G401 (cell line): ENCODE results near the gene SLC7A6OS. TPM values are rescaled to one million over a fixed set of nuclear protein-coding genes. Genes with fewer than 3 reads are reported as not detected.
A peak's percentile ranks its signal among the peaks of the same experiment; 100 is the strongest.

Experiments used
- DNase-seq: peaks from one replicate; pipeline ENCODE4 v3.0.0-alpha.2; 2015; ENCODE audit warnings: low spot score
- in situ Hi-C: cut with HindIII; loops from 2 replicates; pipeline ENCODE4 v1.10.0; 2016; ENCODE audit warnings: low sequenced_read_pairs, mixed read lengths
- total RNA-seq: library from RNA; depleted of rRNA; stranded (reverse); fragments of >200 nt; shearing (Covaris generic); gene quantifications from 2 replicates; pipeline ENCODE4 v1.2.3, GENCODE V29; 2014; rRNA removed

Gene SLC7A6OS
- total RNA-seq, 1 experiment from 2014 or later, result 16.7 TPM

DNA sequence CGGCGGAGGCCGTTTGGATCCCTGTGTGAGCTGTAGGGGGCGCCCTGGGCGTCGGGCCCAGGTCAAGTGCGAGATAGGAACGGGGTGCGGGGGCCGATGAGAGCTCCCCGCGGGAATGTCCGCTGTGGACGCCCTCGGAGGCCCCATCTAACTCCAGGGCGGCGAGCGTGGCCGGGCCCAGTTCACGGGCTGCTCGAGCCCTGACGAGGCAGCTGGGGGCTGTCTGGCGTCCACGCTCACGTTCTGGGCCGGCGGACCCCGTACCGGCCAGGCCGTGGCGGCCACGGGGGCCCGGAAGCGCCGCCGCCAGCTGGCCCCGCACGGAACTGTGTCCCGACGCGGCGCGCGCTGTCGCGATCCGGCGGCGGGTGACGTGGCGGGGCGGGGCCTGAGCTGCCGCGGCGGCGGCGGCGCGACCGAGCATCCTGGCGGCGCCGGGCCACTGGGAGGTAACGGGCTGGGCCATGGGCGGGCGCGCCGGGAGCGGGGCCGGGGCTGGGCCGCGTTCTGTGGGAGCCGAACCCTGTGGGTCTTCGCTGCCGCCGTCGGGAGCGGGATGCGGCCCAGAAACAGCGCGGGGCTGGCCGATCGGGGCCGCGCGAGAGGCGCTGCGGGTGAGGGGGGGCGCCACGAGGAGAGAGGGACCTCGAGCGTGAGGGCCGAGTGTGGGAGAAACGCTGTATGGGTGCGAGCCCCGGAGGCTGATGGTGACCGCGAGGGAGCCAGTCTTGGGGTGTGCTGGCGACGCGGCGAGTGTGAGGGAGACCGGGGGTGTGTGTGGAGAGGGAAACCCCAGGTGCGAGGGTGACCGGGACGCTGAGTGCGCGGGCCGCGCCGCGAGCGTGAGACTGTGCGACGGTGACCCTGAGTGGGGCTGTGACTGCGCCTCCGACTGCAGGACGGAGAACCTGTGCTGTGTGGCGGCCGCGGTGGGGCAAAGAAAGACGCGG is 46.3 kb downstream of the SLC7A6OS start, which contains the start of gene SLC7A6:
Gene SLC7A6, plus strand, starts transcription at position 399 of the 950 bp plus-strand sequence. CDS start 10,201 bp downstream, outside the sequence.
- in situ Hi-C loops, result no loop called here
- DNase-seq, result peak; percentile 57

DNA sequence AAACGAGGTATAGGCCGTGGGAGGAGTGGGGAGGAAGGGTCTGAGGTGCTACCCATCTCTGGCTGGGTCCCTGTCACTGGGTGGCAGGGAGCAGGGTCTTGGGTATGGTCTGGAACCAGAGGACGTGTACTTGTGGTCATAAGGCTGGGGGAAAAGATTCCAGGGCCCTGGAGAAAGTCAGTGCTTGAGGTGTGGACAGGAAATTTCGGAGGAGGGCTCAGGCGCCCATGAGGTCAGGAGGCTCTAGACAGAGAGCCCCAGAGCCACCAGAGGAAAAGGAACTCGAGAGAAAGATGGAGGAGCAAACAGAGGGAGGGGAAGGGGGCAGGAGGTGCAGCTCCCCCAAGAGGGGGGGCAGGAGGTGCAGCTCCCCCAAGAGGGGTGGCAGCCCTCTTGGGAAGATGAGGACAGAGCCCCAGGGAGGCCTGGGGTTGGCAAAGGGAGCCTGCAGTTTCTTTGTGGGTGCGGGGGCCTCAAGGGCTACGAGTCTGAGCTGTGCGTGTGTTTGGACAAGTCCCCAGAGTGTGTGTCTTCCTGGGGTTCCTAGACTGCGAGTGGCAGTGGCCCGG is 47.1 kb downstream of the SLC7A6OS start:
- no peak for DNase-seq
- in situ Hi-C loops, result no loop called here

- peak; percentile 79 for DNase-seq
- in situ Hi-C loops, result no loop called here
Observed at GRCh38 chr16:68259007-68259825, 51.5 kb downstream of the SLC7A6OS start.

- no peak for DNase-seq
- in situ Hi-C loops, result no loop called here
Observed at GRCh38 chr16:68257906-68258800, 52.6 kb downstream of the SLC7A6OS start.

DNA sequence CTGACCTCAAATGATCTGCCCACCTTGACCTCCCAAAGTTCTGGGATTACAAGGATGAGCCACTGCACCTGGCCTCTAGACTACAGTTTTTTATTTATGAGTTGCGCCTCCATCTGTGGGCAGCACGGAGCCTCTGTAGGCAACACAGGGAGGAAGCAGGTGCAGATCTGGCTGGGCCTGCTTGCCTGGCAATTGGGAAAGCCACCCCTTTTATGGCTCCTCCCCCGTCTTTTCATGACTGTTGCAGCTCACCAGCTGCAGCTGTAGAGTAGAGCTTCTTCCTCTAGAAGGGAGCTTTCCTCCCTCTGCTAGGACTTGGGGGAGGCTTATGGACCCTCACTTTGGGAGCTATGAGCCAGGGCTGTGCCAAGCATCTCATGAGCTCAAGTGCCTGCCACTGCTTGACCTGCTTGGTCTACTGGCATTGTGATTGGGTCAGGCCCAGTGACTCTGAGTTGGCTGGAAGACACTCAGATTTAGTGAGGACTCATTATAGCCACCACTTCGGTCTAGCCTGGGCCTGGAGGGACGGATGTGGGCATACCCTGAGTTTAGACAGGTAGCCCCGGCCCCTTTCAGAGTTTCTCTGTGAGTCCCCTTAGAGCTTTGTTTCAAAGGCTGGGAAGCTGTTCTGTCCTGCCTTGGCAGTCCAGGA is 53.4 kb downstream of the SLC7A6OS start:
- no peak for DNase-seq
- in situ Hi-C loops, result no loop called here

- DNase-seq, result no peak
- in situ Hi-C loops, result no loop called here
Observed at GRCh38 chr16:68255712-68256111, 55.0 kb downstream of the SLC7A6OS start.

DNA sequence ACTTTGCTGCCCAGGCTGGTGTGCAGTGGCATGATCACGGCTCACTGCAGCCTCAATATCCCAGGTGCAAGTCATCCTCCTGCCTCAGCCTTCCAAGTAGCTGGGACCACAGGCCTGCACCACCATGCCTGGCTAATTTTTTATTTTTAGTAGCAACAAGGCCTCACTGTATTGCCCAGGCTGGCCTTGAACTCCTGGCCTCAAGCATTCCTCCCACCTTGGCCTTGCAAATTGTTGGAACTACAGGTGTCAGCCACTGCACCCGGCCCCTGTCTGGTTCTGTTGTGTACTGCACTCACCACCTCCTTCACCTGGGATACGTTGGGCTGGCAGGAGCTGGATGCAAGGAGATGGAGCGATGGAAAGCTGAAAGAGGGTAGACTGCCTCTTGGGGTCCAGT is 57.0 kb downstream of the SLC7A6OS start:
- in situ Hi-C loops, result no loop called here

GRCh38 chr16:68252383-68252782 is 58.4 kb downstream of the SLC7A6OS start:
- in situ Hi-C loops, result no loop called here

More for the DNA sequence above, 57.0 kb downstream of the SLC7A6OS start:
- DNase-seq, result no peak

DNA sequence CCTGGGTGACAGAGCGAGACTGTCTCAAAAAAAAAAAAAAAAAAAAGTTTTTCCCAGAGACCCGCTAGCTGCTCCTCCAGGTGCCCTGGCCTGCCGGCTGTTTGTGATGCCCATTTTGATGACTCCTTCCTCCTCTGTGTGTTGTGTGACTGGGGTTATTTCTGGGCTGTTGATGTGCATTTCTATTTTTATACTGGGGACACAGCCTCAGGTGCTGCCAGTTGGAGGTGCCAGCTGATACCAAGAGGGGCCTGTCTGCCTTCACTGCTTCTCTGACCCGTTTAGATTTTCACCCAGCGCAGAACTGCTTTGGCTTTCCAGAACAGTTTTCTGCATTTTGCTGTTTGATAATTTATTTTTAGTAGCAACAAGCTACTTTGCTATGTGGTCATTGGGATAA is 58.9 kb downstream of the SLC7A6OS start:
- in situ Hi-C loops, result no loop called here
- peak; percentile 94 for DNase-seq

More at GRCh38 chr16:68252383-68252782, 58.4 kb downstream of the SLC7A6OS start:
- DNase-seq, result no peak

DNA sequence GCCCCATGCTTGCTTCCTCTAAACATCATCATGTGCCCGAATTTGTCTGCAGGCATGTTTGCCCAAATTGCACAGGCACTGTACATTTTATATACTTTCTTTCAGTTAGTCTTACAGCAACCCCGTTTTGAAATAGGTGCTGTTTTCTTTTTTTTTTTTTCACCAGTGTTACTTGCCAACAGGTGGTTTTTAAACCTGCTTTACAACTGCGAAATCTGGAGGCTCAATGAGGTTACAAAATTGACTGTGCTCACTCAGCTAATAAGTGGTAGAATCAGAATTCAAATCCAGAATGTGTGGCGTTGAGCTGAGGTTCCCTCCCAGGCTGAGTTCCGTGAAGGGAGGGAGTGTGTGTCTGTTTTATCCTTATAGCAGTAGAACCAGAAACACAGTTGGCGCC is 59.8 kb downstream of the SLC7A6OS start:
- in situ Hi-C loops, result no loop called here
- DNase-seq, result no peak

DNA sequence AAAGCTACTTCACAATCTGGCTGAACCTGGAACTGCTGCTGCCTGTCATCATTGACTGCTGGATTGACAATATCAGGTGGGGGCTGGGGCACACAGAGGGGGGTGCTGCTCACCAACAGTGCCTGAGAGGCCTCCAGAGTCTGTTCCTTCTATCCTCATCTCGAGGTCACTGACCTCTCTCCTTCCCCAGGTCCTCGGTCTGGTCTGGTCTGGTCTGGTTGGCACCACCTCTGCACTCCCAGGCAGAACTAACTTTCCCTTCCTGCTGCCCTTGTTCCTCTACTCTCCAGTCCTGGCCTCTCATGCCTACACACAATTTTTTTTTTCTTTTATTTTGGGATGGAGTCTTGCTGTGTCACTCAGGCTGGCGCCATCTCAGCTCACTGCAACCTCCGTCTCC is 61.4 kb downstream of the SLC7A6OS start:
- DNase-seq, result no peak
- in situ Hi-C loops, result no loop called here

Other genes starting within 250 kb of the SLC7A6OS start
- gene NFATC3, start 225.6 kb downstream of the SLC7A6OS start, total RNA-seq, result 16.3 and 26.9 TPM in 2 replicates
- 0.10 TPM in 1 of 2 replicates, not detected in the other for gene ESRP2, start 74.8 kb downstream of the SLC7A6OS start, total RNA-seq
- 15.3 and 19.7 TPM in 2 replicates for gene PLA2G15, start 65.6 kb downstream of the SLC7A6OS start, total RNA-seq
- 21.5 and 27.4 TPM in 2 replicates for gene SLC7A6, start 46.4 kb downstream of the SLC7A6OS start, total RNA-seq
- gene PRMT7, start 73 bp upstream of the SLC7A6OS start, total RNA-seq, result 75.9 and 85.9 TPM in 2 replicates
- 0.03 and 0.18 TPM in 2 replicates for gene SMPD3, start 137.6 kb upstream of the SLC7A6OS start, total RNA-seq
- 32.5 and 37.0 TPM in 2 replicates for gene ZFP90, start 228.3 kb upstream of the SLC7A6OS start, total RNA-seq